Measurements from ENCODE around the gene SERPINA12.

The SERPINA12 gene

DNA sequence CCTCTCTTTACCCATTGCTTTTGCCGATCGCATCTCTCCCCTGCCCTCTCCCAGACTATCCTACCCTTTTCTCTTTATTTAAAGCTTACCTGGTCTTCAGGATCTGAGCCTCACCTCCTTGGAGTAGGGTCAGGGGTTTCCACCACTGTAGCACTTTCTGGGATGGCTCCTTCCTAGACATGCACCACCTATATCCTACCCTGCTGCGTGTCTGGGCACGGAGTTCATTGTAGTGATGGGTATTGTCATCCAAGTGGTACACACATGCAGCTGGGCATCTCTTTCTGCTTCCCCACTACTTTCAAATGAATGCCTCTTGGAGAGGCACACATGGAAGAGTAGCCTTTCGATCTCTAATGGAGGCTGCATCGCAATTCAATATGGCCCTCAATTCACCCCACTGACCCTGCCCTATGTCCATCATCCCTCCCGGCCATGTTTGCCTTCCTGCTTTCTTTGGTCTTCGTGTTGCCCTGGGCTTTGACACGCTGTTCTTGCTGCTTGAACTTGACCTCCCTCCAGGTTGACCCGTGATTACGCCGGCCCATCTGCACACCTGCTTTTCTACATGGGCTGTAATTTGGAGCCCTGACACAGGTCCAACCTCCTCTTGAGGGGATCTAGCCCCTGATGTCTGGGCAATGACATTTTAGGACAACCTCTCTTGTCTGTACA is 67.6 kb downstream of the SERPINA12 start:
- DNase-seq (ENCODE audit: low read depth in 2 of 3, low spot score in 1 of 3): no peak

DNA sequence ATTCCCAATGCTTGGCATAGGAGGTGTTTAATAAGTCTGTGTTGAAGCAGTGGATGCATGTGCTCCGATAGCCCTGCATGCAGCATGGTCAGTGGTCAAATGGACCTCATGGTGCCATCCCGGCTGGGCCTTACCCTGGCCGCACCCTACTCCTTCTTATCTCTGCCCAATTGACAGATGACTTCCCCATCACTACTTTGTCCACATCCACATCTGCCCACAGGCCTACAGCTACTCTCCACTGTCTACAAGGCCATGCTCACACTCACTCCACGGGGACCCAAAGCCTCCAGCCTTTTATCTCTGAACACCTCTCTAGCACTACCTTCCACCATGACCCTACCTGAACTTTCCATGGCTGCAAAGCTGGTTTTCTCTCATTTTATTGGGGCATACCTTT is 68.1 kb downstream of the SERPINA12 start:
- no peak for DNase-seq (ENCODE audit: low read depth in 2 of 3, low spot score in 1 of 3)

DNA sequence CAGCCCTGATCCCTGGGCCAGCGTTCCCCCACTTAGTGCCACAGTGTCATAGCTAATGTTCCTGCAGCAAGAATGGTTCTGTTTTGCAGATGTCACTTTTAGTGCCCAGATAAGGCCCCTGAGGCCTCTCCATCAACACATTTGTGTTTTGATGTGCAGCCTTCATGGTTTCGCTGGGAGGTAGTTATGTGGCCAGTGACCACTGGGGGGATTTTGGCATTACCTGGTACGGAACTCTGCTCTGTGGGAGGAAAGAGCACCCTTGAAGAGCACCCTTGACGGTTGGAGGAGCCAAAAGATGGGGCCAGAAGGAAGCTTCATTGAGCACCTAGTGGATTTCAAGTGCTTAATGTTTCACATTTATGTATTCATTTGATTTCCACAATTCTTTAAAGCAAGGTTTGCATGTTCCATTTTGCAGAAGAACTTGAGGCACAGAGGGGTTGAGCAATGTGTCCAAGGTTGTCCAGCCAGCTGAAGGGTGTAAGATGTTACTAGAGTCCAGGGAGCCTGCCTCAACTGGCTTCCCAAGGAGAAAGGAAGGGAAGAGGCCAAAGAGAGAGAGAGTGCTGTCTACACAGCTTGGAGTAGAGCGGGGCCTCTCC is 69.7 kb downstream of the SERPINA12 start:
- DNase-seq (ENCODE audit: low read depth in 2 of 3, low spot score in 1 of 3): no peak
